ENCODE results near the gene DOCK10. TPM values are rescaled to one million over a fixed set of nuclear protein-coding genes. Genes with fewer than 3 reads are reported as not detected.
A peak's percentile ranks its signal among the peaks of the same experiment; 100 is the strongest.

Gene DOCK10
- polyA plus RNA-seq, 1 donor, result 9.3 TPM

DNA sequence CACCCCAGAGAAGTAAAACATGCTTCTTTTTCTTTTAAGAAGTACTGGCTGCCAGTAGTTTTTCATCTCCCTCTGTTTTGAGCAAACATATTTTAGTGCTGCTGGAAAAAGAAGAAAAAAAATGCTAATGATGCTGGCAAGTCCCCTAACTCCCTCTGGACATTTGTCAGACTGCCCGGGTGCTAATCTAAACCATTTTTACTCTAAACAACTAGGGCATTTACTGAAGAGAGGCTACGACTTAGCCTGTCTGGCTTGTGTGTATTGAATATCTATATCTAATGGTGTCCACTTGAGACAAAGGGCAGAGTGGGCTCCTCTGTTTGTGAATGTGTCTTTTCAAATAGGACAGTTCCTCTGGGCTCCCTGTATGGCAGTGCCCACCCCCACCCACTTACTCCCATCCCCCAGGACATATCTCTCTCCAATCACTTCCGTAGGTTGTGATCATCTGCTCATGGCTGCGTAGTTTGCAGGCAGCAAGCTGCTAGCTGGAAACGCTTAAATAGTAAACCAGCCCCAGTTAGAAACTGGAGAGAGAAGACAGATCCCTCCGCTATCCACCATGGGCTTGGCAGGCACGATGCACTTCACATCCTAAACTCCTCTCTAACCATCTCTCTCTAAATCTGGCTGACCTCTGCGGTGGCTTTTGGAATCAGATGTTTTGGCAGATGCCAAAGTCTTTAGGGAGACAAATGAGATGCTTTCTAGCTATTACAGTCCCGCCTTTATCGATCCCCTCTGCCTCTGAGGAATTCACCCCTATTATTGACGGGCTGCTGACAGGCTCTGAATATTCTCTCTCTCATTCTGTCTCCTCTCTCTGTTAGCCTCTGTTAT is 58.3 kb downstream of the DOCK10 start:
- 80% methylated on average over 1 of the region's 11 CpGs for WGBS (ENCODE audit: insufficient coverage, low lambda C conversion rate)
- peak in 1 of 2 donors; percentile 14 for DNase-seq
- Histone ChIP-seq H3K4me3 (ENCODE audit: low read length) (no peak overlapping the region), H3K4me1 (ENCODE audit: control insufficient read depth, insufficient read depth, low read length) (no peaks in the 10 kb centered on the region), H3K9me3 (ENCODE audit: control insufficient read depth, low read depth, low read length) (no peaks in the 10 kb centered on the region), H3K27ac (ENCODE audit: low read length) (peak overlapping the region; percentile 65), H3K36me3 (ENCODE audit: control insufficient read depth, insufficient read depth, low read length) (no peaks in the 10 kb centered on the region), H3K27me3 (ENCODE audit: control insufficient read depth, insufficient read depth, low read length) (no peaks in the 10 kb centered on the region)

DNA sequence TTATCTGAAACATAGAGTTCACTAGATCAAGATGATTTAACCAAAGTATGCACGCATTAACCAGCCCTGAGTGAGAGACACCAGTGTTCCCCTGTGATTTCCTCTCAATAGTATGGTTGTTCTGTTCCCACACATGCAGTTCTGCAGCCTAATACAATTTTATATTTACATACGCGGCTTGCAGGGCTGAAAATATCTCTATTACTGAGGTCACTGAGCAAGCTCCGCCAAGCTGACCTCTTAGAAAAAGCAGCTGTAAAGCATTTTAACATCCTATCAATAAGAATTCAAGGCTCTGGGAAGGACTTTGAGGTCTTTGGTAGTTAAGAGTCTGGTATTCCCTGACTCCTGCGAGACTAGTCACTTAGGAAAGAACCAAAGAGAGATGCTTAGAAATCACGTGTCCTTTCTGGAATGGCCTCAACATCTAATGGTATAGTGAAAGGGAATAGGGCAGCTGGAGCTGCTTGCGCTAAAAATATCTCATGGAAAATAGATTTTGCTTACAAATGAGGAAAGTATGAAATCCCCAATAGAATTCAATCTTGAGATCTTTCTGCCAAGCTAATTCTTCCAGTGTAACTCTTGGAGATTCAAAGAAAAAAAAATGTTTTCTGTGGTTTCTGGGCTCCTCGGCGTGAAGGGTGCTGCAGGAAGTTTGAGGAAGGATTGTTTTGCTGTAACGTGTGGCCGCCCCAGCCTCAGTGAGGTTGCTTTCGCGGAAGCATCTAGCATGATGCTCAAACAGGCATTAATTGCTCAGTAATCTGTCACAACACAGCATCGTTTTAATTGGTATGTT is 59.2 kb downstream of the DOCK10 start:
- no peaks in the 10 kb centered on the region for H3K9me3 ChIP-seq (ENCODE audit: control insufficient read depth, low read depth, low read length)
- no peaks in the 10 kb centered on the region for H3K4me1 ChIP-seq (ENCODE audit: control insufficient read depth, insufficient read depth, low read length)
- peak overlapping the region; percentile 65 for H3K27ac ChIP-seq (ENCODE audit: low read length)
- H3K36me3 ChIP-seq (ENCODE audit: control insufficient read depth, insufficient read depth, low read length), result no peaks in the 10 kb centered on the region
- H3K4me3 ChIP-seq (ENCODE audit: low read length), result no peak overlapping the region
- peak in 1 of 2 donors; percentile 55 for DNase-seq
- H3K27me3 ChIP-seq (ENCODE audit: control insufficient read depth, insufficient read depth, low read length), result no peaks in the 10 kb centered on the region
- 58% methylated on average over 5 of the region's 14 CpGs for WGBS (ENCODE audit: insufficient coverage, low lambda C conversion rate)

DNA sequence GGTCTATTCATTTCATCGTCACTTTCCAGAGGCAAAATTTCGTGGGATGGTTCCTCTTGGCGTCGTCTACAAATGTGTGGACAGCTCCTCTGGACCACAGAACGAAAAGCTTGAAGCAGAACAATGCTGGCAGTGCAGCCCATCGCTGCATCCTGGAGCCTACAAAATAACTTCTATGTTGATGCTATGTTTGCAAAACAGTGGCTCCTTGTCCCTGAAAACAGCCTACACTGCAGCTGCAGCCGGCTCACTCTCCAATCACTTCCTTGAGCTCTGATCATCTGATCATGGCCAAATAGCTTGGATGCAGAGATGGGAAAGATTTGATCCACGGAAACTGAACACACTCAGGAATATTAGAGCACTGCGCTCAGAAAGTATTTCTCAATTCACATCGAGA is 60.0 kb downstream of the DOCK10 start:
- Histone ChIP-seq H3K9me3 (ENCODE audit: control insufficient read depth, low read depth, low read length) (no peaks in the 10 kb centered on the region), H3K4me1 (ENCODE audit: control insufficient read depth, insufficient read depth, low read length) (no peaks in the 10 kb centered on the region), H3K36me3 (ENCODE audit: control insufficient read depth, insufficient read depth, low read length) (no peaks in the 10 kb centered on the region), H3K27me3 (ENCODE audit: control insufficient read depth, insufficient read depth, low read length) (no peaks in the 10 kb centered on the region), H3K27ac (ENCODE audit: low read length) (peak overlapping the region; percentile 65), H3K4me3 (ENCODE audit: low read length) (no peak overlapping the region)
- peak in 1 of 2 donors; percentile 19 for DNase-seq
- WGBS (ENCODE audit: insufficient coverage, low lambda C conversion rate), result 90% methylated on average over 4 of the region's 10 CpGs

DNA sequence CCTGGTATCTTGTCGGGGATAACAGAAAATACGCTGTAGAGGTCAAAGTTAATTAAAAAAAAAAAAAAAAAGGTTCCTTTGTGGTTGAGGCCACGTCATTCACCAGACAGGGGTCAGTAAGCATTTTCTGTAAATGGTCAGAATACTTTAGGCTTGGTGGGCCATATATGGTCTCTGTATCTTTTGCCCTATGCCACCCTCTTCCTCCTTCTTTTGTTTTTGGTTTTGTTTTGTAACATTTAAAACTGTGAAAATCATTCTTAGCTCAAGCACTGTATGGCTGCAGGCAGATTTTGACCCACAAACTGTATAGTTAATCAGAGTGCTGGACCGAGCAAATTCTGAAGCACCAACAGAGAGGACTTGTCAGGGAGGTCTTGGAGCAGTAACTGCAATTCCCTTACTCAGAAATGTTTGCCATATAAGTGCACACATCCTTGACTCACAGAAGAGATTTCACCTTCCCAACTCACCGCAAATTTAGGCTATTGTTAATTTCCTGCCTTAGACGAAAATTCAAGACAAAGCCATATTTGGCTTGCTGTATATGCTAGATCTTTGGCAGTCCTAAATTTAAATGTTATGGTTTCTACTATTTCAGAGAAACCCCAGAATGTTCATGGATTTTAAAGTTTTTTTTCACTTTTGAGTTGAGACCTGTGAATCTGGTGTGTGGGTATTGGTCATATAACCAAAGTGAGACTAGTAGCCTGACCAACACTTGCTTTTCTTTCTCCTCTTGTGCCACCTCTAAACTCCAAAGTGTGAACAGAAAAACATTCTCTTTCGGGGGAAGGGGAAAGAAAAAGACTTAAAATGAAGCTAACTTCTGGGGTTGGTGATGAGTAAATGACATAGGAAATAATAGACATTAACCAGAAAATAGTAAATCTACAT is 65.4 kb downstream of the DOCK10 start:
- H3K27me3 ChIP-seq (ENCODE audit: control insufficient read depth, insufficient read depth, low read length), result no peaks in the 10 kb centered on the region
- H3K27ac ChIP-seq (ENCODE audit: low read length), result no peak overlapping the region
- no peak for DNase-seq
- 100% methylated on average over 1 of the region's 7 CpGs for WGBS (ENCODE audit: insufficient coverage, low lambda C conversion rate)
- H3K4me3 ChIP-seq (ENCODE audit: low read length), result no peak overlapping the region
- no peaks in the 10 kb centered on the region for H3K9me3 ChIP-seq (ENCODE audit: control insufficient read depth, low read depth, low read length)
- H3K4me1 ChIP-seq (ENCODE audit: control insufficient read depth, insufficient read depth, low read length), result no peaks in the 10 kb centered on the region
- no peaks in the 10 kb centered on the region for H3K36me3 ChIP-seq (ENCODE audit: control insufficient read depth, insufficient read depth, low read length)

DNA sequence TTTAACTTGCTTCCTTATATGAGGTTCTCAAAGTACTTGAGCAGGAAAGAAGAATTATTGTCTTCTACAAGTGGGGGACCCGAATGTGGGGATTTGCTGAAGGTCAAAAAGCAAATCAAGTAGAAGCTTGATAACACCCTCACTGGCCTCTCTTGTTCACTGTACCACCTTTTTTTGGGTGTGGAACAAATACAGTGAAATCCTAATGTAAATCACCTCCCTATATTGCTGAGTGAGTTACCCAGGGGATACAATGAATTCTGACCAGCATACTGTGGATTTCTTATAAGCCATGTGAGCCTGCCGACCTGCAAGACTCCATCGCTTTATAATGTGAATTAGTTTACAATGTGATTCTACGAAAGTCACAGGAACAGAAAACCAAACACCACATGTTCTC is 66.5 kb downstream of the DOCK10 start:
- Histone ChIP-seq H3K9me3 (ENCODE audit: control insufficient read depth, low read depth, low read length) (no peaks in the 10 kb centered on the region), H3K36me3 (ENCODE audit: control insufficient read depth, insufficient read depth, low read length) (no peaks in the 10 kb centered on the region), H3K27ac (ENCODE audit: low read length) (no peak overlapping the region), H3K27me3 (ENCODE audit: control insufficient read depth, insufficient read depth, low read length) (no peaks in the 10 kb centered on the region), H3K4me1 (ENCODE audit: control insufficient read depth, insufficient read depth, low read length) (no peaks in the 10 kb centered on the region), H3K4me3 (ENCODE audit: low read length) (no peak overlapping the region)
- no peak for DNase-seq
- WGBS (ENCODE audit: insufficient coverage, low lambda C conversion rate), result no CpG with 5 or more reads among the region's 4 CpGs

DNA sequence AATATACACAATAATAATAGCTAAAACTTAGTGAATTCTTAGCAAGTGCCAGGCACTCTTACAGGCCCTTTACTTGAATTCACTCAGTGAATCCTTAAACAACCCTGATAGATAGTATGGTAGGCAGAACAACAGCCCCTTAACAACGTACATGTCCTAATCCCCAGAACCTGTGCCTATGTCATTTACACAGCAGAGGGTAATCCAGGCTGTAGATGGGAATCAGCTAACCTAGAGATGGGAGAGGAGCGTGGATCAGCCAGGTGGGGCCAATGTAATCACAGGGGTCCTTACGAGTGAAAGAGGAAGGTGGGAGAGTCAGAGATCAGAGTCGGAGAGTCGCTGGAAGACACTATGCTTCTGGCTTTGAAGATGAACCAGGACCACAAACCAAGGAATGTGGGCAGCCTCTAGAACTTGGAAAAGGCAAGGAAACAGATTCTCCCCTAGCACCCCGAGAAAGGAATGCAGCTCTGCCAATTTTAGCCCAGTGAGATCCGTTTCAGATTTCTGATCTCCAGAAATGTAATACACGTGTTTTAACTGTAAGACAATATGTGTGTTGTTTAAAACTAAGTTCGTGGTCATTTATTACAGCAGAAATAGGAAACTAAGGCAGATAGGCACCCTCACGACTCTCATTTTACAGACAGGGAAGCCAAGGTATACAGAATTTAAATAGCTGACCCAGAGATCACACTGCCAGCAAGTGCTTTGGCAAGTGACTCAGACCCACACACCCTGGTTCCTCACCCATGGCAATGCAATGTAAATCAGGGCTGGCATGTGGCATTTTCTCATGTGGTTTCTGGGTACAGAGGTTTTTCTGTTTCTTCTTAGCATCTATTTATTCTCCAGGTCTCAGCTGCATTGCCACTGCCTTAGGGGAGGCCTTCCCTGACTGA is 68.9 kb downstream of the DOCK10 start:
- Histone ChIP-seq H3K9me3 (ENCODE audit: control insufficient read depth, low read depth, low read length) (no peaks in the 10 kb centered on the region), H3K4me1 (ENCODE audit: control insufficient read depth, insufficient read depth, low read length) (no peaks in the 10 kb centered on the region), H3K36me3 (ENCODE audit: control insufficient read depth, insufficient read depth, low read length) (no peaks in the 10 kb centered on the region), H3K27ac (ENCODE audit: low read length) (no peak overlapping the region), H3K4me3 (ENCODE audit: low read length) (no peak overlapping the region), H3K27me3 (ENCODE audit: control insufficient read depth, insufficient read depth, low read length) (no peaks in the 10 kb centered on the region)
- 88% methylated on average over 3 of the region's 10 CpGs for WGBS (ENCODE audit: insufficient coverage, low lambda C conversion rate)
- no peak for DNase-seq

DNA sequence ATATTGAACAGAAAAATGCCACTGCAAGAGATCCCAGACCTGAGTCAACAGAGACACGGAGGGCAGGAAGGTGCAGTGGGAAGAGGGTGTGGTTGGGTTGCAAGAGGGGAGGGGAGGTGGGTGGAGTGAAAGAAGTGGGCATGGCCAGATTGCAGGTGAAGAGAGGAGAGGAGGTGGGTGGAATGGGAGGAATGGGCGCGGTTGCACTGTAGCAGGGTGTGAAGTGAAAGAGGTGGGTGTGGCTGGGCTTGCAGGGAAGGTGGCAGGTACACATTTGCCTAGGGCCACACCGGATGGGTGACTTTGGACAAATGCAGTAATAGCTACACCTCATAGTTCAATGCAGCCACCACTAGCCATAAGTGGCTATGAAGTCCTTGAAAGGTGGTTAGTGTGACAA is 71.1 kb downstream of the DOCK10 start:
- Histone ChIP-seq H3K27me3 (ENCODE audit: control insufficient read depth, insufficient read depth, low read length) (no peaks in the 10 kb centered on the region), H3K4me3 (ENCODE audit: low read length) (no peak overlapping the region), H3K36me3 (ENCODE audit: control insufficient read depth, insufficient read depth, low read length) (no peaks in the 10 kb centered on the region), H3K9me3 (ENCODE audit: control insufficient read depth, low read depth, low read length) (no peaks in the 10 kb centered on the region), H3K4me1 (ENCODE audit: control insufficient read depth, insufficient read depth, low read length) (no peaks in the 10 kb centered on the region), H3K27ac (ENCODE audit: low read length) (no peak overlapping the region)
- WGBS (ENCODE audit: insufficient coverage, low lambda C conversion rate), result no CpG with 5 or more reads among the region's 4 CpGs
- DNase-seq, result peak; percentile 44 to 79

DNA sequence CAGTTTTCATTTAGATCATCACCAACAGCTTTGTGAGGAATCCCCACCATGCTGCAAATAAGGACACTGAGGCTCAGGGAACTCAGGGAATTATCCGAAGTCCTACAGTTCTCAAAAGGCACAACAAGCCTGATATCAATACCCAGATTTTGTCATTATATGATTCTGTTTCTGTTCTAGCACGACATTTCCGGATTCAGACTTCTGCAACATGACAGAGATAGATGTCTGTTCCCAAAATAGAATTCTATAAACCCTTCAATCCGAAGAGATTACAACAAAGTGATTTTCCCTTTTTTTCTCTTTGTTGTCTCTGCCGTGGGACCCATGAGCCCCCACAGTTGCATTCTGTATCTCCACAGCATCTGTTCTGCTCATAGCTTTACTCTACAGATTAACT is 72.0 kb downstream of the DOCK10 start:
- WGBS (ENCODE audit: insufficient coverage, low lambda C conversion rate), result 81% methylated on average over 3 of the region's 5 CpGs
- Histone ChIP-seq H3K27ac (ENCODE audit: low read length) (no peak overlapping the region), H3K9me3 (ENCODE audit: control insufficient read depth, low read depth, low read length) (no peaks in the 10 kb centered on the region), H3K4me1 (ENCODE audit: control insufficient read depth, insufficient read depth, low read length) (no peaks in the 10 kb centered on the region), H3K27me3 (ENCODE audit: control insufficient read depth, insufficient read depth, low read length) (no peaks in the 10 kb centered on the region), H3K36me3 (ENCODE audit: control insufficient read depth, insufficient read depth, low read length) (no peaks in the 10 kb centered on the region), H3K4me3 (ENCODE audit: low read length) (no peak overlapping the region)
- no peak for DNase-seq

DNA sequence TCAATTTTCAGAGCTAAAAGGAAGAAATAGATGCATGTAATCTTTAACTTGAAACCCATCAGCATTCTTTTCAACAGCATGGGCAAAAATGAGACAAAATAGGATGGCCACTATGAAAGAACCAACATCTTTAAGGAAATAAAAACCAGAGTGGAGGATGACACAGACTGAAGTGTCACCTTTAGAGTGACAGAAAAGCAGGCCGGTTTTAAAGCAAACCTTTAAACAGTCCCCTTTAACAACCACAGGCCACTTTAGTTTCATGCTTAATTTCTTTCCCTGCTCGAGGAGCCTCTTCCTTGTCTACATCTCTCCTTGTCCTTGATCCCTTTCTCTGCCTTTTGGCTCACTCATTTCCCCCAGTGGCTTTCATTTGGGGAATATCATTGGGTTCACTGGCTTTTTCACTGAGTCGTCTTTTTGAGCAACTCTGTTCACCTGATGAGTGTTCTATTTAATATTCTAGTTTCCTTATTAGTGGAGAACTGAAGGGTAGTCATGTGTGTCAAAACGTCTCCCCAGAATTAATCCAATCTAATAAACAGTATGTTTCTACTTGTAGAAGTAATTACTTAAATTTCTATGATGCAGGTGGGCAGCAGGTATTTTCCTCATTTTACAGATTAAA is 72.5 kb downstream of the DOCK10 start:
- no peak overlapping the region for H3K4me3 ChIP-seq (ENCODE audit: low read length)
- no peaks in the 10 kb centered on the region for H3K27me3 ChIP-seq (ENCODE audit: control insufficient read depth, insufficient read depth, low read length)
- no peak overlapping the region for H3K27ac ChIP-seq (ENCODE audit: low read length)
- H3K4me1 ChIP-seq (ENCODE audit: control insufficient read depth, insufficient read depth, low read length), result no peaks in the 10 kb centered on the region
- 80% methylated on average over 1 of the region's 4 CpGs for WGBS (ENCODE audit: insufficient coverage, low lambda C conversion rate)
- H3K9me3 ChIP-seq (ENCODE audit: control insufficient read depth, low read depth, low read length), result no peaks in the 10 kb centered on the region
- H3K36me3 ChIP-seq (ENCODE audit: control insufficient read depth, insufficient read depth, low read length), result no peaks in the 10 kb centered on the region
- no peak for DNase-seq

All from large intestine (tissue), 3 donors.